Fibroblast of pulmonary artery (primary cell): ENCODE data around the gene CEP97.

Experiments
- DNase-seq: peaks from one replicate; pipeline ENCODE4 v3.0.0-alpha.2; 2010; ENCODE audit warnings: low read depth
- H3K4me3 ChIP-seq: replicated peaks from 2 replicates; pipeline ENCODE4 v1.5.1; 2011; ENCODE audit warnings: low read depth, mild to moderate bottlenecking, control low read depth, low read length, moderate library complexity
- CTCF ChIP-seq: IDR thresholded peaks from 2 replicates; pipeline ENCODE4 v1.5.1; 2011; ENCODE audit warnings: mild to moderate bottlenecking, control low read depth, low read length, inconsistent platforms; ENCODE audit errors: missing control alignments

The CEP97 gene

GRCh38 chr3:101817992-101818391 is 93.6 kb downstream of the CEP97 start:
- no peak for TF ChIP-seq CTCF
- no peak overlapping the region for H3K4me3 ChIP-seq
- no peak for DNase-seq

- H3K4me3 ChIP-seq: no peak overlapping the region
- DNase-seq: no peak
- no peak for TF ChIP-seq CTCF
These were observed 95.3 kb downstream of the CEP97 start for GRCh38 chr3:101819649-101820206.
